Loucy (cell line): ENCODE results near the gene TCP11L1.

Experiments
- H2AFZ ChIP-seq: fragments of 200-600 bp; sonication (generic); 2 replicates; pipeline ENCODE4 v1.6.0; 2016; ENCODE audit warnings: antibody characterized with exemption, mild to moderate bottlenecking, low read length, moderate library complexity
- H3F3A ChIP-seq: fragments of 200-600 bp; 2 replicates; pipeline ENCODE4 v1.6.0; 2016; ENCODE audit warnings: antibody characterized with exemption, low read depth, mild to moderate bottlenecking
- H3K27me3 ChIP-seq: fragments of 200-600 bp; sonication (generic); 2 replicates; pipeline ENCODE4 v1.6.1; 2014; ENCODE audit warnings: low read length, mild to moderate bottlenecking; ENCODE audit not compliant: insufficient read depth, poor library complexity, severe bottlenecking
- H3K36me3 ChIP-seq: fragments of 200-600 bp; sonication (generic); 2 replicates; pipeline ENCODE4 v1.6.1; 2016; ENCODE audit warnings: low read length; ENCODE audit not compliant: insufficient read depth
- H3K4me1 ChIP-seq: fragments of 200-600 bp; sonication (generic); 2 replicates; pipeline ENCODE4 v1.5.1; 2014; ENCODE audit warnings: low read length, mild to moderate bottlenecking; ENCODE audit not compliant: insufficient read depth, poor library complexity, severe bottlenecking
- H3K4me2 ChIP-seq: fragments of 200-600 bp; sonication (generic); 2 replicates; pipeline ENCODE4 v1.6.0; 2014; ENCODE audit warnings: antibody characterized with exemption, low read length, low read depth, mild to moderate bottlenecking; ENCODE audit not compliant: poor library complexity, severe bottlenecking
- H3K4me3 ChIP-seq: fragments of 200-600 bp; sonication (generic); 2 replicates; pipeline ENCODE4 v1.5.1; 2014; ENCODE audit warnings: low read length, mild to moderate bottlenecking, mixed read lengths; ENCODE audit not compliant: poor library complexity, severe bottlenecking
- H3K79me2 ChIP-seq: fragments of 200-600 bp; sonication (generic); 2 replicates; pipeline ENCODE4 v1.6.1; 2014; ENCODE audit warnings: low read length; ENCODE audit not compliant: insufficient read depth
- H3K9ac ChIP-seq: fragments of 200-600 bp; sonication (generic); 2 replicates; pipeline ENCODE4 v1.6.0; 2014; ENCODE audit warnings: mild to moderate bottlenecking, low read depth, low read length, moderate library complexity; ENCODE audit not compliant: poor library complexity, severe bottlenecking
- H3K9me2 ChIP-seq: fragments of 200-600 bp; sonication (generic); replicated peaks from 2 replicates; pipeline ENCODE4 v1.6.1; 2016; ENCODE audit warnings: low read depth, low read length, mixed read lengths
- H3K9me3 ChIP-seq: fragments of 200-600 bp; sonication (generic); 2 replicates; pipeline ENCODE4 v1.6.1; 2014; ENCODE audit warnings: mild to moderate bottlenecking, antibody characterized with exemption, low read length, low read depth; ENCODE audit not compliant: insufficient read depth
- H4K20me1 ChIP-seq: fragments of 200-600 bp; sonication (generic); 2 replicates; pipeline ENCODE4 v1.6.0; 2014; ENCODE audit warnings: antibody characterized with exemption, low read length, mild to moderate bottlenecking; ENCODE audit not compliant: insufficient read depth, poor library complexity, severe bottlenecking
- EZH2phosphoT487 ChIP-seq: fragments of 200-600 bp; IDR thresholded peaks from 2 replicates; pipeline ENCODE4 v1.6.1; 2018; ENCODE audit warnings: antibody characterized with exemption, mild to moderate bottlenecking, moderate library complexity, borderline replicate concordance
- TF ChIP-seq, protein P1 (sequence below): fragments of 200-600 bp; sonication (generic); conservative IDR thresholded peaks from 2 replicates; pipeline ENCODE4 v1.5.1; 2014; ENCODE audit warnings: mild to moderate bottlenecking, antibody characterized with exemption, low read length

TCP11L1 gene

DNA sequence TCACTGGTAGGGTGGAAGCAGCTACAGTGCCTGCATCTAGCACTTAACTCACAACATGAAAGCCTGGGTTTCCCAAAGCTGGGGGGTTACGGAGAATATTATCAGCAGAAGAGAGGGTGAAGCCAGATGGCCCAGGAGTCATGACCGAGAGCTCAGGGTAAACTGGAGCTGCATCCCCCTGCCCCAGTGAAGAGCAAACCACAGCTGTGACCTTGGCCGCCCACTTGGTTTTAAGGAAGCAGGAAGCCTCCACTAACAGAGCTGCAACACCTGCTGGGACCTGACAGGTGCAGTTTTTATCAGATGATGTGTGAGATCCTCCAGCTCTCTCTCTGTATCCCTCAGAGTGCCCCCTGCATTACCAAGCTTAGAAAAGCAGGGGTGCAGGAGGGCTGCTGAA is 20.9 kb downstream of the TCP11L1 start:
- Histone ChIP-seq H4K20me1 (no peaks in the 10 kb centered on the region), H3K36me3 (peaks cover 60% of the 10 kb centered on the region; the same call in 1 of the 2 replicates), H3K9me2 (no peaks in the 10 kb centered on the region), H3K27me3 (no peaks in the 10 kb centered on the region), H3K4me2 (no peak overlapping the region), H2AFZ (no peak overlapping the region), H3K9ac (no peak overlapping the region), H3K4me1 (no peaks in the 10 kb centered on the region), H3K9me3 (no peaks in the 10 kb centered on the region), H3K4me3 (no peak overlapping the region), H3K79me2 (no peaks in the 10 kb centered on the region), H3F3A (no peaks in the 10 kb centered on the region)
- no peak for TF ChIP-seq EZH2phosphoT487
- TF ChIP-seq, protein P1, sequence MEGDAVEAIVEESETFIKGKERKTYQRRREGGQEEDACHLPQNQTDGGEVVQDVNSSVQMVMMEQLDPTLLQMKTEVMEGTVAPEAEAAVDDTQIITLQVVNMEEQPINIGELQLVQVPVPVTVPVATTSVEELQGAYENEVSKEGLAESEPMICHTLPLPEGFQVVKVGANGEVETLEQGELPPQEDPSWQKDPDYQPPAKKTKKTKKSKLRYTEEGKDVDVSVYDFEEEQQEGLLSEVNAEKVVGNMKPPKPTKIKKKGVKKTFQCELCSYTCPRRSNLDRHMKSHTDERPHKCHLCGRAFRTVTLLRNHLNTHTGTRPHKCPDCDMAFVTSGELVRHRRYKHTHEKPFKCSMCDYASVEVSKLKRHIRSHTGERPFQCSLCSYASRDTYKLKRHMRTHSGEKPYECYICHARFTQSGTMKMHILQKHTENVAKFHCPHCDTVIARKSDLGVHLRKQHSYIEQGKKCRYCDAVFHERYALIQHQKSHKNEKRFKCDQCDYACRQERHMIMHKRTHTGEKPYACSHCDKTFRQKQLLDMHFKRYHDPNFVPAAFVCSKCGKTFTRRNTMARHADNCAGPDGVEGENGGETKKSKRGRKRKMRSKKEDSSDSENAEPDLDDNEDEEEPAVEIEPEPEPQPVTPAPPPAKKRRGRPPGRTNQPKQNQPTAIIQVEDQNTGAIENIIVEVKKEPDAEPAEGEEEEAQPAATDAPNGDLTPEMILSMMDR = no peak

DNA sequence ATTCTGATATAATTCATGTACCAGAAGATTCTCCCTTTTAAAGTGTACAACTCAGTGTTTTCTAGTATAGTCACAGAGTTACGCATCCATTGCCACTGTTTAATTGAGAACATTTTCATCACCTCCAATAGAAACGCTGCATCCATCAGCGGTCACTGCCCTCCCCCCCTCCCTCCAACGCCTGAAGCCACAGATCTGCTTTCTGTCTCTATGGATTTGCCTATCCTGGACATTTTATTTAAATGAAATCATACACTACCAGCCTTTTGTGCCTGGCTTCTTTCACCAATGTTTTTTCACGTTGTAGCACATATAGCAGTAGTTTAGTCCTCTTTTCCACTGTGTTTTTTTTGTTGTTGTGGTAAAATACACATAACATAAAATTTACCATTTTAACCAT is 22.8 kb downstream of the TCP11L1 start:
- Histone ChIP-seq H3K4me3 (no peak overlapping the region), H3K36me3 (peaks cover 70% of the 10 kb centered on the region; the same call in 1 of the 2 replicates), H3K4me2 (no peak overlapping the region), H3K9ac (no peak overlapping the region), H2AFZ (no peak overlapping the region), H4K20me1 (no peaks in the 10 kb centered on the region), H3K79me2 (no peaks in the 10 kb centered on the region), H3K9me2 (no peaks in the 10 kb centered on the region), H3K27me3 (no peaks in the 10 kb centered on the region), H3K4me1 (no peaks in the 10 kb centered on the region), H3K9me3 (no peaks in the 10 kb centered on the region), H3F3A (no peaks in the 10 kb centered on the region)
- no peak for TF ChIP-seq EZH2phosphoT487
- TF ChIP-seq, protein P1 = no peak

DNA sequence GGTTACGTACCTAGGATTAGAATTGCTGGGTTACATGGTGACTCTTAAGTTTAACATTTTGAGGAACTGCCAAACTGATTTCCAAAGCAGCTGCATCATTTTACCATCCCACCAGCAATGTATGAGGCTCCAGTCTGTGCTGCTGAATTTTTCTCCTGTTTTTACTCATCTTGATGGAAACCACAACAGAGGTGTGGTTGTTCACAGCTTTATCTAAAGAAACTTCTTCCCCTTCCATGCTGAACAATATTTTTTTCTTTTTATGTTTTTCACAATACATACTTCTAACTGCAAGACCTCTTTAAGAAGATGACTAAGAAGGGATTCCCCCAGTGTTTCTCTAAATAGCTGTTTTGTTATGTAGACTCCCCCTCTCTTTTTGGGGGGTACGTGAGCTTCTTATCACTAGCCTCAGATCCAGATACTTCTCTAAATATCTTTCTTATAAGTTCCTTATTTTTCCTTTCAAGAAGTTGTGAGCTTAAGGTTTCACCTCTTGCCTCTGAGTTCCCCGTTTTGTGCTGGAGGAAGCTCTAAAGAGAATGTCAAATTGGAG is 24.0 kb downstream of the TCP11L1 start:
- Histone ChIP-seq H3K27me3 (no peaks in the 10 kb centered on the region), H3K4me1 (no peaks in the 10 kb centered on the region), H3K9me2 (no peaks in the 10 kb centered on the region), H3K79me2 (no peaks in the 10 kb centered on the region), H4K20me1 (no peaks in the 10 kb centered on the region), H2AFZ (no peak overlapping the region), H3K9me3 (no peaks in the 10 kb centered on the region), H3K36me3 (peaks cover 70% of the 10 kb centered on the region; the same call in 1 of the 2 replicates), H3K4me2 (no peak overlapping the region), H3K9ac (no peak overlapping the region), H3F3A (no peaks in the 10 kb centered on the region), H3K4me3 (no peak overlapping the region)
- no peak for TF ChIP-seq EZH2phosphoT487
- TF ChIP-seq, protein P1 = no peak
